Mucosa of descending colon (tissue), 3 donors: ENCODE results near the gene SPEG. TPM values are rescaled to one million over a fixed set of nuclear protein-coding genes. Genes with fewer than 3 reads are reported as not detected.

Experiments used
- ATAC-seq: fragments of 200-7000 bp; cut with Tn5 transposase; one replicate; pipeline ENCODE4 v1.9.1; 2020; ENCODE audit warnings: mild to moderate bottlenecking, moderate library complexity
- DNase-seq, 3 donors: peaks; one replicate each; pipeline ENCODE4 v3.0.0-alpha.2; 2020
- H3K36me3 ChIP-seq: fragments of 200-600 bp; one replicate; pipeline ENCODE4 v1.8.0; 2021; ENCODE audit warnings: low read depth, mild to moderate bottlenecking
- H3K4me1 ChIP-seq: fragments of 200-600 bp; one replicate; pipeline ENCODE4 v1.8.0; 2021; ENCODE audit warnings: low read depth, mild to moderate bottlenecking
- H3K4me3 ChIP-seq: fragments of 200-600 bp; one replicate; pipeline ENCODE4 v1.8.0; 2021; ENCODE audit warnings: mild to moderate bottlenecking
- H3K9me3 ChIP-seq: fragments of 200-600 bp; one replicate; pipeline ENCODE4 v1.8.0; 2021; ENCODE audit warnings: mild to moderate bottlenecking
- CTCF ChIP-seq: fragments of 200-600 bp; IDR thresholded peaks from one replicate; pipeline ENCODE4 v1.8.0; 2022; ENCODE audit warnings: antibody characterized with exemption, mild to moderate bottlenecking
- intact Hi-C, 2 donors: fragments of 100-400 bp; cut with DNase I in 1 of 2; cut with micrococcal nuclease in 1 of 2; formaldehyde crosslinking; loops; one replicate each; pipeline versions ENCODE4 v1.11.0 to v1.11.1; 2022; cut with DNase I, micrococcal nuclease
- total RNA-seq, 3 donors: library from RNA; stranded (reverse); fragmentation: NEBNext Ultra II Directional in 2 of 3; extraction: Animal tissue kit (Norgen Biotek cat#: 25700) in 2 of 3; gene quantifications; one replicate each; pipeline versions ENCODE4 v1.2.1 to v1.2.4, GENCODE V29; 2021 to 2023
- donor health status: DM: no; HTN: no; CAD: no; lungs with moderate emphysema.
- donor health status: DM: no; HTN: no; CAD: no.
- donor health status: DM: no; HTN: yes; CAD: no.

The SPEG gene
- total RNA-seq, 3 donors from 2014 or later: 7.9 to 242 (median 22.2) TPM

- H3K9me3 ChIP-seq: no peaks in the 10 kb centered on the region
- TF ChIP-seq CTCF: no peak
- DNase-seq (no peak), ATAC-seq (peak; percentile 11)
- intact Hi-C loops: loop anchor here in 1 of 2 donors (5.0 kb wide), 1 partner anchor 35 kb away; the partner anchor contains the start of gene DES
- H3K36me3 ChIP-seq: no peaks in the 10 kb centered on the region
- H3K4me1 ChIP-seq: no peaks in the 10 kb centered on the region
- no peak overlapping the region for H3K4me3 ChIP-seq
Measured at GRCh38 chr2:219452361-219453317, 18.0 kb downstream of the SPEG start.

GRCh38 chr2:219453671-219454590 is 19.3 kb downstream of the SPEG start:
- H3K4me3 ChIP-seq: no peak overlapping the region
- H3K36me3 ChIP-seq: no peaks in the 10 kb centered on the region
- ATAC-seq (no peak), DNase-seq (peak in 2 of 3 donors; percentile 27 to 49)
- TF ChIP-seq CTCF: no peak
- no peaks in the 10 kb centered on the region for H3K9me3 ChIP-seq
- intact Hi-C loops: loop anchor here in 1 of 2 donors (5.0 kb wide), 1 partner anchor 37 kb away; the partner anchor contains the start of gene DES
- H3K4me1 ChIP-seq: peaks cover 2% of the 10 kb centered on the region

- H3K36me3 ChIP-seq: no peaks in the 10 kb centered on the region
- no peak overlapping the region for H3K4me3 ChIP-seq
- DNase-seq: no peak
- no peak for ATAC-seq
- H3K9me3 ChIP-seq: no peaks in the 10 kb centered on the region
- peaks cover 2% of the 10 kb centered on the region for H3K4me1 ChIP-seq
- intact Hi-C loops: no loop called here
- TF ChIP-seq CTCF: no peak
Measured at GRCh38 chr2:219455581-219455980, 20.9 kb downstream of the SPEG start.

- H3K4me3 ChIP-seq: no peak overlapping the region
- intact Hi-C loops: no loop called here
- no peaks in the 10 kb centered on the region for H3K36me3 ChIP-seq
- peaks cover 2% of the 10 kb centered on the region for H3K4me1 ChIP-seq
- no peak for TF ChIP-seq CTCF
- no peaks in the 10 kb centered on the region for H3K9me3 ChIP-seq
- peak; percentile 43 for ATAC-seq
- DNase-seq: peak in 1 of 3 donors; percentile 22
Measured at GRCh38 chr2:219457784-219458369, 23.2 kb downstream of the SPEG start.

- no peaks in the 10 kb centered on the region for H3K36me3 ChIP-seq
- no peak for ATAC-seq
Measured at GRCh38 chr2:219458996-219459395, 24.4 kb downstream of the SPEG start.

More at GRCh38 chr2:219458996-219459395, 24.4 kb downstream of the SPEG start:
- DNase-seq: no peak
- TF ChIP-seq CTCF: no peak
- H3K9me3 ChIP-seq: no peaks in the 10 kb centered on the region
- intact Hi-C loops: no loop called here
- no peak overlapping the region for H3K4me3 ChIP-seq
- peaks cover 2% of the 10 kb centered on the region for H3K4me1 ChIP-seq
